GM10248 (cell line): ENCODE data around the gene SH3D19.

Experiments
- CTCF ChIA-PET: fragments of 300-600 bp; sonication (Branson Sonifier 250); formaldehyde crosslinking; extraction: SDS; loops from one replicate; lab custom pipeline; 2021; ENCODE audit warnings: antibody characterized with exemption; lab: Yijun Ruan, JAX
- POLR2A ChIA-PET: fragments of 350-650 bp; sonication (Branson Sonifier 250); formaldehyde crosslinking; extraction: SDS; loops from one replicate; lab custom pipeline; 2020; ENCODE audit warnings: antibody characterized with exemption; lab: Yijun Ruan, JAX
- DNase-seq: peaks from one replicate; pipeline ENCODE4 v3.0.0; 2012; ENCODE audit errors: extremely low spot score
- TF ChIP-seq, protein P1 (sequence below): IDR thresholded peaks from 2 replicates; pipeline ENCODE4 v1.5.1; 2012; ENCODE audit warnings: mild to moderate bottlenecking, low read depth; ENCODE audit errors: extremely low read depth, missing control alignments, control extremely low read depth

Gene SH3D19

GRCh38 chr4:151325111-151325948, at the start of gene SH3D19:
Gene SH3D19, minus strand, starts transcription at chr4:151325605. Its CDS starts 253 bp downstream, at chr4:151325352.
- ChIA-PET CTCF (interaction anchor here (1.7 kb wide), 1 partner anchor 11 kb away, joined by 5 read pairs; no protein-coding TSS in a partner anchor), POLR2A (no interaction called here)
- peak; percentile 20 for DNase-seq
- TF ChIP-seq, protein P1, sequence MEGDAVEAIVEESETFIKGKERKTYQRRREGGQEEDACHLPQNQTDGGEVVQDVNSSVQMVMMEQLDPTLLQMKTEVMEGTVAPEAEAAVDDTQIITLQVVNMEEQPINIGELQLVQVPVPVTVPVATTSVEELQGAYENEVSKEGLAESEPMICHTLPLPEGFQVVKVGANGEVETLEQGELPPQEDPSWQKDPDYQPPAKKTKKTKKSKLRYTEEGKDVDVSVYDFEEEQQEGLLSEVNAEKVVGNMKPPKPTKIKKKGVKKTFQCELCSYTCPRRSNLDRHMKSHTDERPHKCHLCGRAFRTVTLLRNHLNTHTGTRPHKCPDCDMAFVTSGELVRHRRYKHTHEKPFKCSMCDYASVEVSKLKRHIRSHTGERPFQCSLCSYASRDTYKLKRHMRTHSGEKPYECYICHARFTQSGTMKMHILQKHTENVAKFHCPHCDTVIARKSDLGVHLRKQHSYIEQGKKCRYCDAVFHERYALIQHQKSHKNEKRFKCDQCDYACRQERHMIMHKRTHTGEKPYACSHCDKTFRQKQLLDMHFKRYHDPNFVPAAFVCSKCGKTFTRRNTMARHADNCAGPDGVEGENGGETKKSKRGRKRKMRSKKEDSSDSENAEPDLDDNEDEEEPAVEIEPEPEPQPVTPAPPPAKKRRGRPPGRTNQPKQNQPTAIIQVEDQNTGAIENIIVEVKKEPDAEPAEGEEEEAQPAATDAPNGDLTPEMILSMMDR = no peak

- peak; percentile 83 for DNase-seq
- ChIA-PET CTCF (interaction anchor here (0.9 to 1.7 kb wide), 8 partner anchors 8 to 503 kb away, joined by 3 to 6 read pairs (median 4); partner anchors contain the start of gene PRSS48), POLR2A (no interaction called here)
- TF ChIP-seq, protein P1 = peak; percentile 99
Observed at GRCh38 chr4:151362404-151363164, 37.2 kb upstream of the SH3D19 start.

- CTCF ChIA-PET = interaction anchor here (1.3 to 1.7 kb wide), 7 partner anchors 7 to 504 kb away, joined by 3 to 6 read pairs (median 4); partner anchors contain the start of gene PRSS48
Observed at GRCh38 chr4:151361966-151362365, 36.6 kb upstream of the SH3D19 start.

GRCh38 chr4:151361126-151361525, 35.7 kb upstream of the SH3D19 start:
- TF ChIP-seq, protein P1 = no peak
- ChIA-PET CTCF (no interaction called here), POLR2A (no interaction called here)
- no peak for DNase-seq

More at GRCh38 chr4:151361966-151362365, 36.6 kb upstream of the SH3D19 start:
- TF ChIP-seq, protein P1 = no peak
- POLR2A ChIA-PET = no interaction called here
- DNase-seq = no peak

DNA sequence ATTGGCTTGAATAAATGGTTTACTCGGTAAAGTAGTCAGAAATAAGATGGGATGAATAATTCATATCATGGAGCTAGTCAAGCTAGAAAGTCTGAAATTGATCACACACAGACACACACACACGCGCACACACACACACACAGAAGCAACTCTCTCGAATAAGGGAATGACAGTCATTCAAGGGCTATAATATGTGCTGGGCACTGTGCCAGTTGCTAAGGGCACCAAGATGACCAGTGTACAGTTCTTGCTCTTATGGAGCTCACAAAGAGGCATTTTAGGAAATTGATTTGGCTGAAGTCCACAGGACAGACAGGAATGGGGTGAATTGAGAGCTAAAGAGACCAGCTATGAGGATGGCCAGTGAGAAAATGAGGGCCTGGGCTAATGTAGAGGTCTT, 34.2 kb upstream of the SH3D19 start:
- CTCF ChIA-PET = interaction anchor here (1.1 to 1.7 kb wide), 3 partner anchors 19 to 83 kb away, joined by 3 to 5 read pairs (median 5); partner anchors contain the start of gene PRSS48
- POLR2A ChIA-PET = no interaction called here

More for the DNA sequence above, 34.2 kb upstream of the SH3D19 start:
- TF ChIP-seq, protein P1 = no peak
- DNase-seq = no peak
